Epithelial cell of esophagus (primary cell): Measurements from ENCODE around the gene COL6A1.
"Not testable (repeated sequence)": the region's sequence is repeated elsewhere in the genome, so short reads cannot be mapped to it uniquely, and the experiment has no call there.

Experiments used
- DNase-seq: peaks from one replicate; pipeline ENCODE4 v3.0.0; 2010; ENCODE audit warnings: low read depth
- H3K4me3 ChIP-seq: 2 replicates; pipeline ENCODE4 v1.5.1; 2011; ENCODE audit warnings: mild to moderate bottlenecking, low read length, control low read depth
- CTCF ChIP-seq: IDR thresholded peaks from 2 replicates; pipeline ENCODE4 v1.5.1; 2011; ENCODE audit warnings: low read depth, mild to moderate bottlenecking, low read length, control low read depth, inconsistent platforms; ENCODE audit not compliant: insufficient read depth; ENCODE audit errors: missing control alignments

Gene COL6A1

GRCh38 chr21:45951676-45952075, 29.9 kb upstream of the COL6A1 start:
- DNase-seq: no peak
- no peak for TF ChIP-seq CTCF
- H3K4me3 ChIP-seq: no peak overlapping the region

- DNase-seq, H3K4me3 ChIP-seq: not testable (repeated sequence)
Measured at GRCh38 chr21:45952527-45952926, 29.0 kb upstream of the COL6A1 start.

GRCh38 chr21:45952974-45953373, 28.6 kb upstream of the COL6A1 start:
- no peak for DNase-seq
- no peak for TF ChIP-seq CTCF
- H3K4me3 ChIP-seq: no peak overlapping the region

- no peak for DNase-seq
- no peak for TF ChIP-seq CTCF
- H3K4me3 ChIP-seq: no peak overlapping the region
Measured at GRCh38 chr21:45954261-45954660, 27.3 kb upstream of the COL6A1 start.

- no peak for TF ChIP-seq CTCF
- H3K4me3 ChIP-seq: no peak overlapping the region
- no peak for DNase-seq
Measured at GRCh38 chr21:45954921-45955320, 26.6 kb upstream of the COL6A1 start.

- DNase-seq: no peak
- no peak for TF ChIP-seq CTCF
- no peak overlapping the region for H3K4me3 ChIP-seq
Measured at GRCh38 chr21:45957551-45957950, 24.0 kb upstream of the COL6A1 start.

- no peak for TF ChIP-seq CTCF
- DNase-seq: no peak
- no peak overlapping the region for H3K4me3 ChIP-seq
Measured at GRCh38 chr21:45957981-45958600, 23.5 kb upstream of the COL6A1 start.
